Neuron (in vitro differentiated cells): ENCODE data around the gene MYBPC3.

Experiments used
- H2AFZ ChIP-seq: one replicate; pipeline ENCODE4 v1.6.1; 2013; ENCODE audit warnings: low read depth, mild to moderate bottlenecking, inconsistent platforms, low read length, moderate library complexity
- H3K27me3 ChIP-seq: one replicate; pipeline ENCODE4 v1.6.1; 2013; ENCODE audit warnings: low read length; ENCODE audit not compliant: insufficient read depth
- H3K36me3 ChIP-seq: one replicate; pipeline ENCODE4 v1.6.1; 2013; ENCODE audit warnings: low read length; ENCODE audit not compliant: insufficient read depth
- H3K4me1 ChIP-seq: one replicate; pipeline ENCODE4 v1.6.1; 2013; ENCODE audit warnings: low read length; ENCODE audit not compliant: insufficient read depth
- H3K4me3 ChIP-seq: 2 replicates; pipeline ENCODE4 v1.5.1; 2013; ENCODE audit warnings: mild to moderate bottlenecking, low read length, moderate library complexity
- H3K9me3 ChIP-seq: one replicate; pipeline ENCODE4 v1.6.1; 2013; ENCODE audit warnings: low read length

MYBPC3 gene

DNA sequence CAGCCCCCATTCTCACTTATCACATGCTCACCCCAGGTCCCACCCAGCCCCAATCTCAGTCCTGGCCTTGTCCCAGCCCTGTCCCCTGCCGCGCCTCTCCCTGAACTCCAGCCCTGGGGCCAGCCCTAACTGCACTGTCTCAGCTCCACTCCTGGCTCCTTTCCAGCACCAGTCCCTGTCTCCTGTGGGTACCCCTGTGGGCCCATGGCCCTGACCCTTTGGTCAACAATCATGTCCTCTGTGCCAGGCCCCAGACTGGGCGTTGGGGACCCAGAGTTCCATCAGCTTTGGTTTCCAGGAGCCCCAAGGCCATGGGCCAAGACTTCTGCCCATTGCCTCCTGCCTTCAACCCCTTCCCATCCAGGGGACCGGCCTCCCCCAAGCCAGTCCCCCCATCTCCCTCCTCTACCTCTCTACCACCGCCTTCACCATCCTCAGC, 25.1 kb upstream of the MYBPC3 start:
- H3K9me3 ChIP-seq = no peaks in the 10 kb centered on the region
- no peak overlapping the region for H2AFZ ChIP-seq
- H3K36me3 ChIP-seq = no peaks in the 10 kb centered on the region
- H3K4me1 ChIP-seq = no peaks in the 10 kb centered on the region
- no peaks in the 10 kb centered on the region for H3K27me3 ChIP-seq
- no peak overlapping the region for H3K4me3 ChIP-seq

DNA sequence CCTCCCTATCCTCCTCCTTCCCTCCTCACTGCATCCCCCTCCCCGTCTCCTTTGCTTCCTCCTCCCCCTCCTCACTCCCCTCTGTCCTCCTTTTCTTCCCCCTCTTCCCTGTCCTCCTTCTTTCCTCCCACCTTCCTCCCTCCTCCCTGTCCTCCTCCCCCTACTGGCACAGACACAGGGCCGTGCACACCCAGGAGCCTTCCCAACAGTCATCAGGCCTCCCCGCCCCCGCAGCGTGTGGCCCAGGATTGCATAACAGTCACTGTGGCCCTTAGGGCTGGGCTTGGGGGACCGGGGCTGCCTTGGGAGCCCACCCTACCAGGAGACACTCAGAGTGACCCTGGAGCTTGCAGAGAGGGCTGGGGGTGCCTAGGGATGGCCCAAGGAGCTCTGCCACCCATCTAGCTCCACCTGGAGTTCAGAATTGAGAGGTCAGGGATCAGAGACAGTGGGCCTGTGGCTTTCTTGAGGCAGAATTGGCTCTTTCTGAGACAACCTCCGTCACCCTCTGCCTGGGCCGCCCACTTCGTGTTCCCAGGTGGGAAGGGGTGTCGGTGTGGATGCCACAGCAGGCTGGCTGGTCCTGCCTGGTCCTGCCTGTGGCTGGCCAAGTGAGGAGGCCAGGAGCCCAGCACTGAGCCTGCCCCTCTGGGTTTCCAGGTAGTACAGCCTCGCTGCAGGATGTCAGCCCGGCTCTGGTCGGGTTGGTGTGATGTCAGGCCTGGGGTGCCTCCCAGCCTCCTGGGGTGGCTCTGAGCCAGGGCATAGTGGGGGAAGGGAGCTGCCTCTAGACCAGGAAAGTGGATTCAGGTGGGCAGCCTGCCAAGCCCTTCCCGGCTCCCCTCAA, 24.2 kb upstream of the MYBPC3 start:
- H3K9me3 ChIP-seq = no peaks in the 10 kb centered on the region
- H3K4me1 ChIP-seq = no peaks in the 10 kb centered on the region
- H3K27me3 ChIP-seq = no peaks in the 10 kb centered on the region
- no peaks in the 10 kb centered on the region for H3K36me3 ChIP-seq
- H2AFZ ChIP-seq = no peak overlapping the region
- no peak overlapping the region for H3K4me3 ChIP-seq

DNA sequence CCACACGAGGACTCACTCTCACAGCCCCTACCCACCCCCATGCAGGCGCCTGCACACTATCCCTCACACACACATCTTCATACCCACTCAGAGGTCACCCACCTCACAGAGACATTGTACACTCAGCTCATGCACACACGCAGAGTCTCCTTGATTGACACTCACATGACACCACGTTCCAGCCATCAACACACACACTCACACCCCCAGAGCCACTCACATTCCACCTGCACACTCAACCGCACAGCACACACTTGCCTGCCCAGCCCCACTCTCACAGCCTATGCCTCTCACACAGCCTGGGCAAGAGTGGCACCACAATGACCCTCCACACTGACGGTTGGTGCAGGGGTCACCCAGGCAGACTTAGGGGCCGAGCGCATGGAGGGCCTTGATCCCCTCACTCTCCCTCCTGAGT, 23.6 kb upstream of the MYBPC3 start:
- H2AFZ ChIP-seq = no peak overlapping the region
- no peak overlapping the region for H3K4me3 ChIP-seq
- no peaks in the 10 kb centered on the region for H3K9me3 ChIP-seq
- no peaks in the 10 kb centered on the region for H3K36me3 ChIP-seq
- no peaks in the 10 kb centered on the region for H3K27me3 ChIP-seq
- no peaks in the 10 kb centered on the region for H3K4me1 ChIP-seq

DNA sequence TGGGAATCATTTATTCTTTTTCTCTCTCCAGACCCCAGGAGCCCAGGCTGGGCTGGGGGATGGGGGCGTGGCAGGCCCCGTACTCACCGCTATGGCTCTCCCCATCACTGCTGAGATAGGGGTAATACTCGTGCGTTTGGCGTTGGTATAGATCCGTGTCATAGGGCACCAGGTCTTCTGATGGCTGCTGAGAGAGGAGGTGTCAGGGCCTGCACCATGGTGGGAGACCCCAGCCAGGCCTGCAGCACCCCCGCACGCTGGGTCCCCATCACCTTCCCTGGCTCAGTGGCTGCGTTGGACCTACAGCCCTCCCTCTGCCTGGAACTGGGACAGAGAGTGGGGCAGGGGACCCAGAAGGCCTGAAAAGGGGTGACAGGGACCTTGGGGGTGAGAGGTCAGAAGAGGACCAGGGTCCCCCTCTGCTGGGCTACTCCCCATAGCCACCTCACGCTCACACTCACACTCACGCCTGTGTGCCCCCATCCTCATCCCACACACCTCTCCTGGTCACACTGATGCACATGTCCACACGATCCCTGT, 23.1 kb upstream of the MYBPC3 start:
- no peaks in the 10 kb centered on the region for H3K36me3 ChIP-seq
- H3K27me3 ChIP-seq = no peaks in the 10 kb centered on the region

DNA sequence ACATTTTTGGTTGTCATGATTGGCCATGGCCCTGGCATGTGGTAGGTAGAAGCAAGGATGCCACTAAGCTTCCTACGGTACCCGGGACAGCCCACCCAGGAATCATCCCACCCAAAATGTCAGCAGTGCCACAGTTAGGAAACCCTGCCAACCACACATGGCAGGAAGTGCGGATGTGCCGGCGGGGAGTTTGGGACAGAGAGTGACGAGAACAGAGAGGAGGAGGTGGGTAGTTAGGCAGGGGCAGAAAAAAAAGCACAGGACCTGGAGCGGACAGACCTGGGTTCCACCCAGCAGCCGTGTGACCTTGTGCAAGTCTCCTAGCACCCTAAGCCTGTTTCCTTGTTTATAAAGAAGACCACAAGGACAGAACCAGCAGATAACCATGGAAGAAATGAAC, 22.5 kb upstream of the MYBPC3 start:
- Histone ChIP-seq H3K36me3 (no peaks in the 10 kb centered on the region), H2AFZ (no peak overlapping the region), H3K4me1 (no peaks in the 10 kb centered on the region), H3K4me3 (no peak overlapping the region), H3K9me3 (no peaks in the 10 kb centered on the region), H3K27me3 (no peaks in the 10 kb centered on the region)

More for the DNA sequence above, 23.1 kb upstream of the MYBPC3 start:
- H3K9me3 ChIP-seq = no peaks in the 10 kb centered on the region
- H3K4me1 ChIP-seq = no peaks in the 10 kb centered on the region
- no peak overlapping the region for H2AFZ ChIP-seq
- no peak overlapping the region for H3K4me3 ChIP-seq

DNA sequence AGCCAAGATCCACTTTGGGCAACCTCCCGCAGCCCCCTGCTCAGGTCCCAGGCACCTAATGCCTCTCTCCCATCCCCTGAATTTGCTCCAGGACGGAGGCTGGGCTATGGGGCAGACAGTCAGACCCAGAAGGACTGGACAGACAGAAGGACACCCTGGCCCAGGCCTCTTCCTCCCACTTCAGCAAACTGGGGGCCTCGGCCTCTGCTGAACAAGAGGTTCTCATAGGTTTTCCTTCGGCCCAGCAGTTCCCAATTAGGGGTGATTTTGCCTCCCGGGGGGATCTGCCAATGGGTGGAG, 22.2 kb upstream of the MYBPC3 start:
- Histone ChIP-seq H2AFZ (no peak overlapping the region), H3K9me3 (no peaks in the 10 kb centered on the region), H3K36me3 (no peaks in the 10 kb centered on the region), H3K4me1 (no peaks in the 10 kb centered on the region), H3K27me3 (no peaks in the 10 kb centered on the region), H3K4me3 (no peak overlapping the region)

DNA sequence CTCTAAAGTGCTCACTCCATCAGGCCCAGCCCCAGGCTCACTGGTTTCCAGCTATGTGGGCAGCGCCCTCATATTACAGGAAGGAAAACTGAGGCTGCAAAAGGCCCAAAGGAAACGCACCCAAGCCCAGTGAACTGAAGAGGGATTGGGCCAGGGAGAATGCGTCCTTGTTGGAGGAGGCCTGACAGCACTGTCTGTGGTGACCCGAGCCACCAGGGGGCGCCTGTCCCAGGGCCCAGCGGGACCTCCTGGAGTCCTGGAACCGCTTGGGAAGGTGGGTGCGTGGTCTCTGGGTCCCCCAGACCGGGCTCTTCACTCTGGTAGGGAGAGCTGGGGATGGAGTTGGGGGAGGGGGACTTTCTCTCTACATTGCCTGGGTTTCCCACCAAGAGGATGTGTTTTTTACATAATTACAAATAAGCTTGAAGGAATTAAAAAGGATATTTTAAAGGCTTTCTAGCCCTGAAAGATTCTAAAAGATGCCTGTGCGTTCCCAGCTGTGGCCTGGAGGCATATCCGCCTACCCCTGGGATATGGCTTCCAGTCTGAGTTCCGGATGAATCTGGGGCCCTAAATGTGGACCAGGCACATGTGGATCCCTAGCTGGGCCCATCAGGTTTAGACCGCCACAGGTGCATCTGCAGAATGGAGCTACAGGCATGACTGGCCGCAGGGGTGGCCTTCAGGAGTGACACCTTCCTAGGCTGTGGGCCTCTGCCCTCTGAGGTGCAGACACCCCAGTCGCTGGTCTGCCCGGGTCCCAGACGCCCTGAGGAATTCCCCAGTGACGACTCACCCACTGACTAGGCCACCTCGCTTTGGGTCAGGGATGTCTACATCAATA, 21.6 kb upstream of the MYBPC3 start:
- Histone ChIP-seq H3K4me1 (no peaks in the 10 kb centered on the region), H3K36me3 (no peaks in the 10 kb centered on the region)

DNA sequence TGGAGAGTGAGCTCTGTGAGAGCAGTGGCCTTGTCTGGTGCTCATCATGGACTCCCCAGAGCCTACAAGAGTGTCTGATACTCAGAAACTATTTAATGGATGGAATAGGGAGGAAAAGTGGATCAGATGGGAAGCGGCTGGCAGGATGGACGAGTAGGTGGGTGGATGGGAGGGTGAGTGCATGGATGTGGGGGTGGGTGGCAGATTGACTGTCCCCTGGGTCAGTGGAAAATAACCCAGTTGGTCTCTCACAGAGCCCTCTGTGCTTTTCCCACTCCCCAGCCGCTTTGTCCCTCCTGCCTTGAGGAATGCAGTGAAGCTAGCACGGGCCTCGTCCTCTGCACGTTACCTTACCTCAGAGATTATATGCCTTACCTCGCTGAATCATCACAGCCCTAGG, 19.9 kb upstream of the MYBPC3 start:
- Histone ChIP-seq H3K4me3 (no peak overlapping the region), H3K9me3 (no peaks in the 10 kb centered on the region), H3K36me3 (no peaks in the 10 kb centered on the region), H2AFZ (no peak overlapping the region), H3K4me1 (no peaks in the 10 kb centered on the region), H3K27me3 (peaks cover 3% of the 10 kb centered on the region)

More for the DNA sequence above, 21.6 kb upstream of the MYBPC3 start:
- Histone ChIP-seq H3K4me3 (no peak overlapping the region), H2AFZ (no peak overlapping the region), H3K9me3 (no peaks in the 10 kb centered on the region), H3K27me3 (peaks cover 2% of the 10 kb centered on the region)

DNA sequence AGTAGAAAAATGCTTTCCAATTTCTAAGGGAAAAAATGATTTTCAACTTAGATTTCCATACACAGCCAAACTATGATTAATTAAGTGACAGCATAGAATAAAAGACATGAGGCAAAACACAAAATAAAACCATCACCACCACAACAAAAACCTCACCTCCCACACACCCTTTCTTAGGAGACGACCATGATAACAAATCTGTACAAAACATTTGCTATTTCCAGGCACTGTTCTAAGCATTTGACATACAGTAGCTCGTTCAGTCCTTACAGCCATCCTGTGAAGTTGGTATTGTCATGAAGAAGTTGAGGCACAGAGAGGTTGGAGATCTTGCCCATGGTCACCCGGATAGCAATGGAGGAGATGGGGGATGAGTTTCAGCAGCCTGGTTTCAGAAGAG, 17.2 kb upstream of the MYBPC3 start:
- H3K4me1 ChIP-seq = no peaks in the 10 kb centered on the region
- no peak overlapping the region for H2AFZ ChIP-seq
- no peak overlapping the region for H3K4me3 ChIP-seq
- no peaks in the 10 kb centered on the region for H3K36me3 ChIP-seq
- peaks cover 3% of the 10 kb centered on the region for H3K27me3 ChIP-seq
- H3K9me3 ChIP-seq = no peaks in the 10 kb centered on the region

DNA sequence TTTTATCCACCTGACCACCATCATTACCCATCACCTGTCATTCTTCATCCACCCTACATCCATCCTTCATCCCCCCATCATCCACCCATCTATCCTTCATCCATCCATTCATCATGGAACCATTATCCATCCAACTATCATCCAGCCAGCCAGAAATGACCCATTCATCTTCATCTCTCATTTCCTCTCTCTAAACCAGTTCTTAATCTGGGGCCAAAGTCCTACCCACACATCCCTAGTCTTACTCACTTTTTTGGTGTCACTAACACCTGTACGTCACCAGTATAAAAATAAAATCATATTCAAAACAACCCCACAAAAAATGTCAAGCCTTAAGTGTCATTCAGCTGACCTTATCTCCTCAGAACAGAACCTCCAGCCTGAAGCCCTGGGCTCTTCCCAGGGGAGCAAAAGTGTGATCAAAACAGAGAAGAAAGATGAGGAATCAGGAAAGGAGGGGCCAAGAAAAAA, 13.6 kb upstream of the MYBPC3 start:
- H2AFZ ChIP-seq = no peak overlapping the region
- no peak overlapping the region for H3K4me3 ChIP-seq
- no peaks in the 10 kb centered on the region for H3K4me1 ChIP-seq

DNA sequence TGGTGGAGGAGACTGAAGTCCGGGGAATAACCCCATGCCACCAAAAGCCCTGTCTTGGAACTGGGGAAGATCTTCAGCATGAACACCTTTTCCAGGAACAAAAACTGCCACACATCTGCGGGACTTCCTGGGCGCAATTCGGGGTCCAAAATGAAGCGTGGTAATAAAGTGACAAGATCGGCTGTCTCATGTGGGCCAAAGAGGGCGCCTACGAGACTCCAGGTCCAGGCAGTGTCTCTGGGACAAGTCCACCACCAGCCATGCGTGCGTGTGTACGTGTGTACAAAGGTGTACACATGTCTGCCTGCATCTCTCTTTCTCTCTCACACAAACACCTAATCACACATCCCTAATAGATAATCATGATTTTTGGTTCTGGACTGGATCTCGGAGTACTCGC, 8.9 kb upstream of the MYBPC3 start:
- Histone ChIP-seq H2AFZ (no peak overlapping the region), H3K27me3 (no peaks in the 10 kb centered on the region), H3K4me1 (no peaks in the 10 kb centered on the region), H3K4me3 (no peak overlapping the region), H3K9me3 (no peaks in the 10 kb centered on the region), H3K36me3 (no peaks in the 10 kb centered on the region)

More for the DNA sequence above, 13.6 kb upstream of the MYBPC3 start:
- Histone ChIP-seq H3K27me3 (peaks cover 3% of the 10 kb centered on the region), H3K36me3 (no peaks in the 10 kb centered on the region), H3K9me3 (no peaks in the 10 kb centered on the region)

DNA sequence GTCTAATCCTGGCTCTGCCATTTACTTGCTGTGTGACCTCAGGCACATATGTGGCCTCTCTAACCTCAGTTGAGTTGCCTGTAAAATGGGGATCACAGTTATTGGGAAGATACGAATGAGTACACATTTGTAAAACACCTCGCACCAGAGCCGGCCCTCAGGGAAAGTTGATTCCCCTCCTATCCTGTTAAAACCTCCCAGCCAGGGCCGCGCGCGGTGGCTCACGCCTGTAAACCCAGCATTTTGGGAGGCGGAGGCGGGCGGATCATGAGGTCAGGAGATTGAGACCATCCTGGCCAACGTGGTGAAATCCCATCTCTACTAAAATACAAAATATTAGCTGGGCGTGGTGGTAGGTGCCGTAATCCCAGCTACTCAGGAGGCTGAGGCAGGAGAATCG, 7.8 kb upstream of the MYBPC3 start:
- H3K4me1 ChIP-seq = no peaks in the 10 kb centered on the region
- no peaks in the 10 kb centered on the region for H3K27me3 ChIP-seq
- H3K4me3 ChIP-seq = no peak overlapping the region
- no peaks in the 10 kb centered on the region for H3K9me3 ChIP-seq
- no peak overlapping the region for H2AFZ ChIP-seq
- H3K36me3 ChIP-seq = no peaks in the 10 kb centered on the region

DNA sequence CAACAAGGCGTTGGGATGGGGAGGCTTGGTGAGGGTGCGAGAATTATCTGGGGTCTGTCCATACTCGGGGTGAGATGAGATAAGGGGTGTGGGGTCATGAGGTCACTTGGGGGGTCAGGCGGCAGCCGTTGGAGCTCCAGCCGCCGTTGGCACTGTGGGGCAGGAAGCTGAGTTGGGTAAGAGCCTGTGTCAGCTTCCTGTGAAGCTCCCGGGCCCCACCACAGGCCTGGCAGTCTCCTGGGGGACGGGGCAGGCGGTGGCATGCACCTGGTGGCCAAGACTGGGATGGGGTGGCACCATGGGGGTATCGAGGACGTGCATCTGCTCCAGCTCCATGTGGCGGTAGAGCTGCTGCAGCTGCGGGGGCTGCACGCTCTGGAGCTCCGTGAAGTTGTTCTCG, 7.1 kb upstream of the MYBPC3 start:
- H3K9me3 ChIP-seq = no peaks in the 10 kb centered on the region
- no peak overlapping the region for H3K4me3 ChIP-seq
- H3K36me3 ChIP-seq = no peaks in the 10 kb centered on the region
- no peaks in the 10 kb centered on the region for H3K4me1 ChIP-seq
- no peak overlapping the region for H2AFZ ChIP-seq
- H3K27me3 ChIP-seq = no peaks in the 10 kb centered on the region
